ENCODE results near the gene GNB3. TPM values are rescaled to one million over a fixed set of nuclear protein-coding genes. Genes with fewer than 3 reads are reported as not detected.

GNB3 gene
- total RNA-seq, 1 experiment from 2014 or later: not detected

- Mint-ChIP-seq H3K27me3 (ENCODE audit: unreplicated experiment) (peaks cover 67% of the 10 kb centered on the region), H3K27ac (ENCODE audit: unreplicated experiment) (no peak overlapping the region), H3K4me3 (ENCODE audit: low read depth, unreplicated experiment) (no peak overlapping the region), H3K9me3 (ENCODE audit: low read depth, unreplicated experiment) (no peaks in the 10 kb centered on the region), H3K36me3 (ENCODE audit: insufficient read depth, unreplicated experiment) (peaks cover 4% of the 10 kb centered on the region), H3K4me1 (ENCODE audit: low read depth, unreplicated experiment) (peaks cover 13% of the 10 kb centered on the region)
- DNase-seq: no peak
- no peak for TF ChIP-seq CTCF (IDR thresholded peaks at IDR 0.05; ENCODE audit: unreplicated experiment)
- CTCF ChIA-PET: interaction anchor here (2.5 kb wide), 1 partner anchor 12 kb away, joined by 10 read pairs; the partner anchor contains the start of genes CDCA3 and USP5
- no TSS peak for BruUV-seq (replicated peaks)
- intact Hi-C loops (cut with micrococcal nuclease; ENCODE audit: unreplicated experiment): no loop called here
Observed at GRCh38 chr12:6839482-6840201, 1.1 kb upstream of the GNB3 start.

- H3K36me3 Mint-ChIP-seq (ENCODE audit: insufficient read depth, unreplicated experiment): peaks cover 4% of the 10 kb centered on the region
- CTCF ChIA-PET: interaction anchor here (2.5 kb wide), 1 partner anchor 11 kb away, joined by 10 read pairs; the partner anchor contains the start of genes CDCA3 and USP5
Observed at GRCh38 chr12:6840330-6840729, 395 bp upstream of the GNB3 start.

DNA sequence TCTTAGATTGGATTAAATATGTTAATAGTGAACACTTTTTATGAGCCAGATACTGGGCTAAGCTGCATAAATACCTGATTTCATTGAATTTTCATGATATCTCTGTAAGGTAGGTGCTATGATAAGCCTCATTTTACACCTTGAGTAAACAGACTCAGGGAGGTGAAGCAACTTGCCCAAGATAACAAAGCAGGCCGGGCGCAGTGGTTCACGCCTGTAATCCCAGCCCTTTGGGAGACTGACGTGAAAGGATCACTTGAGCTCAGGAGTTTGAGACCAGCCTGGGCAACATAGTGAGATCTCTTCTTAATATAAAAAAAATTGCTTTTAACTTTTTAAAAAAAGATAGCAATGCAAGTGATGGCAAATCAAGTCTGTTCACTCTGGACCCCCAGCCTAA lies 1.4 kb downstream of the GNB3 start:
- intact Hi-C loops (cut with micrococcal nuclease; ENCODE audit: unreplicated experiment): no loop called here
- Mint-ChIP-seq H3K9me3 (ENCODE audit: low read depth, unreplicated experiment) (no peaks in the 10 kb centered on the region), H3K4me1 (ENCODE audit: low read depth, unreplicated experiment) (no peaks in the 10 kb centered on the region), H3K27me3 (ENCODE audit: unreplicated experiment) (peaks cover 51% of the 10 kb centered on the region), H3K27ac (ENCODE audit: unreplicated experiment) (no peak overlapping the region), H3K4me3 (ENCODE audit: low read depth, unreplicated experiment) (no peak overlapping the region), H3K36me3 (ENCODE audit: insufficient read depth, unreplicated experiment) (peaks cover under 1% of the 10 kb centered on the region)
- CTCF ChIA-PET: no interaction called here
- TF ChIP-seq CTCF (IDR thresholded peaks at IDR 0.05; ENCODE audit: unreplicated experiment): no peak
- DNase-seq: no peak
- no TSS peak for BruUV-seq (replicated peaks)

More at GRCh38 chr12:6840330-6840729, 395 bp upstream of the GNB3 start:
- no peak for TF ChIP-seq CTCF (IDR thresholded peaks at IDR 0.05; ENCODE audit: unreplicated experiment)
- Mint-ChIP-seq H3K4me1 (ENCODE audit: low read depth, unreplicated experiment) (peaks cover 7% of the 10 kb centered on the region), H3K9me3 (ENCODE audit: low read depth, unreplicated experiment) (no peaks in the 10 kb centered on the region), H3K4me3 (ENCODE audit: low read depth, unreplicated experiment) (no peak overlapping the region), H3K27me3 (ENCODE audit: unreplicated experiment) (peaks cover 63% of the 10 kb centered on the region), H3K27ac (ENCODE audit: unreplicated experiment) (no peak overlapping the region)
- BruUV-seq (replicated peaks): no TSS peak
- intact Hi-C loops (cut with micrococcal nuclease; ENCODE audit: unreplicated experiment): no loop called here
- DNase-seq: no peak

GRCh38 chr12:6843118-6843902 lies 2.6 kb downstream of the GNB3 start:
- Mint-ChIP-seq H3K4me1 (ENCODE audit: low read depth, unreplicated experiment) (no peaks in the 10 kb centered on the region), H3K27ac (ENCODE audit: unreplicated experiment) (no peak overlapping the region), H3K9me3 (ENCODE audit: low read depth, unreplicated experiment) (no peaks in the 10 kb centered on the region), H3K27me3 (ENCODE audit: unreplicated experiment) (peaks cover 40% of the 10 kb centered on the region), H3K36me3 (ENCODE audit: insufficient read depth, unreplicated experiment) (no peaks in the 10 kb centered on the region), H3K4me3 (ENCODE audit: low read depth, unreplicated experiment) (no peak overlapping the region)
- peak; percentile 57 for DNase-seq
- no TSS peak for BruUV-seq (replicated peaks)
- peak; percentile 37 for TF ChIP-seq CTCF (IDR thresholded peaks at IDR 0.05; ENCODE audit: unreplicated experiment)
- CTCF ChIA-PET: interaction anchor here (0.8 kb wide), 1 partner anchor 12 kb away, joined by 3 read pairs; no protein-coding TSS in a partner anchor
- intact Hi-C loops (cut with micrococcal nuclease; ENCODE audit: unreplicated experiment): no loop called here

All from Calu3 (cell line).